DND-41 (cell line): Measurements from ENCODE around the gene CTIF.

ENCODE experiments used
- ATAC-seq: fragments of 200-7000 bp; cut with Tn5 transposase; 3 replicates; pipeline ENCODE4 v1.9.1; 2021; ENCODE audit warnings: low read depth; ENCODE audit not compliant: insufficient read depth
- DNase-seq: peaks from one replicate; pipeline ENCODE4 v3.0.0-alpha.2; 2020
- H2AFZ ChIP-seq: 2 replicates; pipeline ENCODE4 v1.6.0; 2012; ENCODE audit warnings: low read depth, low read length
- H3K27ac ChIP-seq: 2 replicates; pipeline ENCODE4 v1.5.1; 2012; ENCODE audit warnings: low read length, inconsistent platforms
- H3K27me3 ChIP-seq: fragments of 200-600 bp; sonication (generic); 2 replicates; pipeline ENCODE4 v1.6.0; 2012; ENCODE audit warnings: low read length, mild to moderate bottlenecking, inconsistent platforms; ENCODE audit not compliant: insufficient read depth, poor library complexity
- H3K36me3 ChIP-seq: 2 replicates; pipeline ENCODE4 v1.5.1; 2012; ENCODE audit warnings: low read length, inconsistent platforms; ENCODE audit not compliant: insufficient read depth
- H3K4me1 ChIP-seq: 2 replicates; pipeline ENCODE4 v1.5.1; 2012; ENCODE audit warnings: mild to moderate bottlenecking, low read length; ENCODE audit not compliant: insufficient read depth
- H3K4me2 ChIP-seq: 2 replicates; pipeline ENCODE4 v1.6.0; 2012; ENCODE audit warnings: mild to moderate bottlenecking, moderate library complexity, low read length, inconsistent platforms; ENCODE audit not compliant: insufficient read depth
- H3K4me3 ChIP-seq, 2 experiments: fragments of 200-600 bp in 1 of 2; shearing (Covaris generic) in 1 of 2; 2 replicates each; pipeline ENCODE4 v1.5.1; 2012 to 2016; ENCODE audit warnings: inconsistent platforms in 2 of 2, low read length in 2 of 2, mild to moderate bottlenecking in 2 of 2, low read depth in 1 of 2, moderate library complexity in 1 of 2
- H3K79me2 ChIP-seq: 2 replicates; pipeline ENCODE4 v1.6.0; 2012; ENCODE audit warnings: low read length, inconsistent platforms; ENCODE audit not compliant: insufficient read depth
- H3K9ac ChIP-seq: 2 replicates; pipeline ENCODE4 v1.6.0; 2012; ENCODE audit warnings: low read depth, mild to moderate bottlenecking, inconsistent platforms, low read length, moderate library complexity
- H3K9me3 ChIP-seq: 2 replicates; pipeline ENCODE4 v1.5.1; 2012; ENCODE audit warnings: low read length, moderate library complexity, mild to moderate bottlenecking, inconsistent platforms; ENCODE audit not compliant: insufficient read depth, severe bottlenecking
- H4K20me1 ChIP-seq: 2 replicates; pipeline ENCODE4 v1.6.0; 2012; ENCODE audit warnings: low read length; ENCODE audit not compliant: insufficient read depth
- CTCF ChIP-seq: IDR thresholded peaks from 2 replicates; pipeline ENCODE4 v1.5.1; 2012; ENCODE audit warnings: borderline replicate concordance, low read length, moderate library complexity, mild to moderate bottlenecking; ENCODE audit not compliant: poor library complexity, severe bottlenecking; ENCODE audit errors: extremely low read depth
- EZH2 ChIP-seq: IDR thresholded peaks from 3 replicates; pipeline ENCODE4 v1.6.1; 2012; ENCODE audit warnings: borderline replicate concordance, low read depth, mild to moderate bottlenecking, moderate library complexity, low read length, inconsistent platforms; ENCODE audit not compliant: severe bottlenecking

Gene CTIF

GRCh38 chr18:48846423-48846932 lies 307.6 kb downstream of the CTIF start:
- Histone ChIP-seq H3K4me1 (peaks cover 27% of the 10 kb centered on the region), H4K20me1 (no peaks in the 10 kb centered on the region), H3K9me3 (no peaks in the 10 kb centered on the region), H3K27me3 (no peaks in the 10 kb centered on the region), H3K27ac (no peak overlapping the region), H3K4me2 (no peak overlapping the region), H2AFZ (no peak overlapping the region), H3K79me2 (no peaks in the 10 kb centered on the region), H3K4me3 (no peak overlapping the region), H3K36me3 (no peaks in the 10 kb centered on the region), H3K9ac (no peak overlapping the region)
- TF ChIP-seq EZH2, result no peak
- no peak for TF ChIP-seq CTCF
- DNase-seq (no peak), ATAC-seq (no peak)

GRCh38 chr18:48847807-48848486 lies 309.1 kb downstream of the CTIF start:
- no peak overlapping the region for H3K27ac ChIP-seq
- DNase-seq, result no peak
- H3K79me2 ChIP-seq, result no peaks in the 10 kb centered on the region
- TF ChIP-seq CTCF (no peak), EZH2 (no peak)
- H3K36me3 ChIP-seq, result no peaks in the 10 kb centered on the region
- H3K4me1 ChIP-seq, result peaks cover 12% of the 10 kb centered on the region
- no peak overlapping the region for H2AFZ ChIP-seq
- H4K20me1 ChIP-seq, result no peaks in the 10 kb centered on the region
- no peak overlapping the region for H3K9ac ChIP-seq
- H3K27me3 ChIP-seq, result no peaks in the 10 kb centered on the region
- H3K4me2 ChIP-seq, result no peak overlapping the region
- peak; percentile 32; the same call in 1 of the 3 replicates for ATAC-seq
- no peak overlapping the region for H3K4me3 ChIP-seq
- no peaks in the 10 kb centered on the region for H3K9me3 ChIP-seq

GRCh38 chr18:48848641-48849143 lies 309.9 kb downstream of the CTIF start:
- Histone ChIP-seq H3K4me2 (no peak overlapping the region), H3K9ac (no peak overlapping the region)
- no peak for DNase-seq

More at GRCh38 chr18:48848641-48849143, 309.9 kb downstream of the CTIF start:
- Histone ChIP-seq H3K27ac (no peak overlapping the region), H2AFZ (no peak overlapping the region), H3K79me2 (no peaks in the 10 kb centered on the region), H3K9me3 (no peaks in the 10 kb centered on the region), H3K4me1 (peaks cover 5% of the 10 kb centered on the region; the same call in 1 of the 2 replicates), H3K27me3 (no peaks in the 10 kb centered on the region), H4K20me1 (no peaks in the 10 kb centered on the region), H3K4me3 (no peak overlapping the region), H3K36me3 (no peaks in the 10 kb centered on the region)
- ATAC-seq, result no peak
- TF ChIP-seq CTCF (no peak), EZH2 (no peak)
